ENCODE data around the gene HSPB6. TPM values are rescaled to one million over a fixed set of nuclear protein-coding genes. Genes with fewer than 3 reads are reported as not detected.

HSPB6 gene
- total RNA-seq, 1 donor from 2014 or later, result 0.64 TPM

DNA sequence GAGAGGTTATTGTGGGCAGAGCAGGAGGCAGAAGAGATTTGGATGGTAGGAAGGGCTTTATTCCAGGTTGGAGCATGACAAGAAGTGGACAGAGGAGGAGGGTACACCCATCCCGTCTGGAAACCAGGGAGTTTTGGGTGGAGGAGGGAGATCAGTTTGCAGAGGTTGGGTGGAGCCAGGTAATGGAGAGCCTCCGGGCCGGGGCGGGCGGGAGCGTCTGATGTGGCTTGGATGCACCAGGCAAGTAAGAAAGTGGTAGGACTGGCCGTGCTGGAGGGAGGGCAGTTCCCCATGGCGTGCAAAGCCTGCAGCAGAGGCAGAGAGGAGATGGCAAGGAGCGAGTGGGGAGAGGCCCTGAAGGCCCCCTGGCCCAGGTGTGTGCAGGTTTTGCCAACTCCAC, 25.5 kb downstream of the HSPB6 start:
- H3K27me3 Mint-ChIP-seq (ENCODE audit: unreplicated experiment), result no peaks in the 10 kb centered on the region
- no peaks in the 10 kb centered on the region for H3K4me1 Mint-ChIP-seq (ENCODE audit: unreplicated experiment)
- no peak overlapping the region for H3K27ac Mint-ChIP-seq (ENCODE audit: unreplicated experiment)
- H3K36me3 Mint-ChIP-seq (ENCODE audit: unreplicated experiment), result peaks cover 56% of the 10 kb centered on the region
- TF ChIP-seq, protein P1, sequence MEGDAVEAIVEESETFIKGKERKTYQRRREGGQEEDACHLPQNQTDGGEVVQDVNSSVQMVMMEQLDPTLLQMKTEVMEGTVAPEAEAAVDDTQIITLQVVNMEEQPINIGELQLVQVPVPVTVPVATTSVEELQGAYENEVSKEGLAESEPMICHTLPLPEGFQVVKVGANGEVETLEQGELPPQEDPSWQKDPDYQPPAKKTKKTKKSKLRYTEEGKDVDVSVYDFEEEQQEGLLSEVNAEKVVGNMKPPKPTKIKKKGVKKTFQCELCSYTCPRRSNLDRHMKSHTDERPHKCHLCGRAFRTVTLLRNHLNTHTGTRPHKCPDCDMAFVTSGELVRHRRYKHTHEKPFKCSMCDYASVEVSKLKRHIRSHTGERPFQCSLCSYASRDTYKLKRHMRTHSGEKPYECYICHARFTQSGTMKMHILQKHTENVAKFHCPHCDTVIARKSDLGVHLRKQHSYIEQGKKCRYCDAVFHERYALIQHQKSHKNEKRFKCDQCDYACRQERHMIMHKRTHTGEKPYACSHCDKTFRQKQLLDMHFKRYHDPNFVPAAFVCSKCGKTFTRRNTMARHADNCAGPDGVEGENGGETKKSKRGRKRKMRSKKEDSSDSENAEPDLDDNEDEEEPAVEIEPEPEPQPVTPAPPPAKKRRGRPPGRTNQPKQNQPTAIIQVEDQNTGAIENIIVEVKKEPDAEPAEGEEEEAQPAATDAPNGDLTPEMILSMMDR (IDR thresholded peaks at IDR 0.05), result no peak
- no peaks in the 10 kb centered on the region for H3K9me3 Mint-ChIP-seq (ENCODE audit: unreplicated experiment)
- DNase-seq (ENCODE audit: extremely low spot score, unreplicated experiment), result no peak
- H3K4me3 Mint-ChIP-seq (ENCODE audit: unreplicated experiment), result no peak overlapping the region

DNA sequence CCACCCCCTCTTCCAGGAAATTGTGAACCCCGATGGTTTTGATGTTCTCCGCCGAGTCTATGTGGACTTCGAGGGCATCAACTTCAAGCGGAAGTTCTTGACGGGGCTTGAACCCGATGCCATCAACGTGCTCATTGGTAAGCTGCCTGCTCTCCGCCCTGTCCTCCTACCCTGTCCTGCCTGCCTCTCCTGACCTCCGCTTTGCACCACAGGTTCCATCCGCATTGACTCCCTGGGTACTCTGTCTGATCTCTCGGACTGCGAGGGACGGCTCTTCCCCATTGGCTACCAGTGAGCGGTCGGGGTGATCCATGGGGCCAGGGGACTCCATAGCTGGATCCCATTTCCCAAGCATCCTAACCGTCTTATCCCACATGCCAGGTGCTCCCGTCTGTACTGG, 26.5 kb downstream of the HSPB6 start:
- no peak for DNase-seq (ENCODE audit: extremely low spot score, unreplicated experiment)

DNA sequence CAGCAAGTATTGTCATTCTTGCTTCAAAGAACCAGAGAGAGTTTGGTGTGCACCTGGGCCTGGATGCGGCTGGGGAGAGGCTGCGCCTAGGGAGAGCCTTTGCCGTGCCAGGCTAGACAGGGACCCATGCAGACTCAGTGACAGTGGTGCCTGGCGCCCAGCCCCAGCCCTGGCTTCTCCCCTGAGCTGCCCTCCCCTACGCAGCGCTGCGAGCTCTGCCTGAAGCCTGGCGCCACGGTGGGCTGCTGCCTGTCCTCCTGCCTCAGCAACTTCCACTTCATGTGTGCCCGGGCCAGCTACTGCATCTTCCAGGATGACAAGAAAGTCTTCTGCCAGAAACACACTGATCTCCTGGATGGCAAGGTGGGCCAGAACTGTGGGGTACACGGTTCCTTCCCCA, 27.1 kb downstream of the HSPB6 start:
- no peaks in the 10 kb centered on the region for H3K4me1 Mint-ChIP-seq (ENCODE audit: unreplicated experiment)
- H3K36me3 Mint-ChIP-seq (ENCODE audit: unreplicated experiment), result peaks cover 60% of the 10 kb centered on the region
- no peak overlapping the region for H3K4me3 Mint-ChIP-seq (ENCODE audit: unreplicated experiment)
- H3K27me3 Mint-ChIP-seq (ENCODE audit: unreplicated experiment), result no peaks in the 10 kb centered on the region
- TF ChIP-seq, protein P1 (IDR thresholded peaks at IDR 0.05), result no peak
- DNase-seq (ENCODE audit: extremely low spot score, unreplicated experiment), result no peak
- no peak overlapping the region for H3K27ac Mint-ChIP-seq (ENCODE audit: unreplicated experiment)
- no peaks in the 10 kb centered on the region for H3K9me3 Mint-ChIP-seq (ENCODE audit: unreplicated experiment)

More for the DNA sequence above, 26.5 kb downstream of the HSPB6 start:
- TF ChIP-seq, protein P1 (IDR thresholded peaks at IDR 0.05), result no peak
- Mint-ChIP-seq H3K36me3 (ENCODE audit: unreplicated experiment) (peaks cover 55% of the 10 kb centered on the region), H3K4me1 (ENCODE audit: unreplicated experiment) (no peaks in the 10 kb centered on the region), H3K4me3 (ENCODE audit: unreplicated experiment) (no peak overlapping the region), H3K9me3 (ENCODE audit: unreplicated experiment) (no peaks in the 10 kb centered on the region), H3K27me3 (ENCODE audit: unreplicated experiment) (no peaks in the 10 kb centered on the region), H3K27ac (ENCODE audit: unreplicated experiment) (no peak overlapping the region)

DNA sequence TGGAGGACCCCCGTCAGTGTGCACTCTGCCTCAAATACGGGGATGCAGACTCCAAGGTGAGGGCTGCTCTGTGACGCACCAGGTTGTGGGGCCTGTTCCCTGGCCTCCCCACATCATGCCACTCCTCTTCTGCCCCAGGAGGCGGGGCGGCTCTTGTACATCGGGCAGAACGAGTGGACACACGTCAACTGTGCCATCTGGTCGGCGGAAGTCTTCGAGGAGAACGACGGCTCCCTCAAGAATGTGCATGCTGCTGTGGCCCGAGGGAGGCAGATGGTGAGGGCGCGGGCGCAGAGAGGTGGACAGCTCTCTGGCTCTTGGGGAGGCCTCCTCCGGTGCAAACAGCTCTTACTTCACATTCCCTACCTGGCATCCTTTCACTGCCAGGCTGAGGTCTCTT, 27.8 kb downstream of the HSPB6 start:
- peaks cover 59% of the 10 kb centered on the region for H3K36me3 Mint-ChIP-seq (ENCODE audit: unreplicated experiment)
- no peak for DNase-seq (ENCODE audit: extremely low spot score, unreplicated experiment)
- H3K4me3 Mint-ChIP-seq (ENCODE audit: unreplicated experiment), result no peak overlapping the region
- H3K9me3 Mint-ChIP-seq (ENCODE audit: unreplicated experiment), result no peaks in the 10 kb centered on the region
- H3K27me3 Mint-ChIP-seq (ENCODE audit: unreplicated experiment), result no peaks in the 10 kb centered on the region
- TF ChIP-seq, protein P1 (IDR thresholded peaks at IDR 0.05), result no peak
- no peak overlapping the region for H3K27ac Mint-ChIP-seq (ENCODE audit: unreplicated experiment)
- no peaks in the 10 kb centered on the region for H3K4me1 Mint-ChIP-seq (ENCODE audit: unreplicated experiment)

DNA sequence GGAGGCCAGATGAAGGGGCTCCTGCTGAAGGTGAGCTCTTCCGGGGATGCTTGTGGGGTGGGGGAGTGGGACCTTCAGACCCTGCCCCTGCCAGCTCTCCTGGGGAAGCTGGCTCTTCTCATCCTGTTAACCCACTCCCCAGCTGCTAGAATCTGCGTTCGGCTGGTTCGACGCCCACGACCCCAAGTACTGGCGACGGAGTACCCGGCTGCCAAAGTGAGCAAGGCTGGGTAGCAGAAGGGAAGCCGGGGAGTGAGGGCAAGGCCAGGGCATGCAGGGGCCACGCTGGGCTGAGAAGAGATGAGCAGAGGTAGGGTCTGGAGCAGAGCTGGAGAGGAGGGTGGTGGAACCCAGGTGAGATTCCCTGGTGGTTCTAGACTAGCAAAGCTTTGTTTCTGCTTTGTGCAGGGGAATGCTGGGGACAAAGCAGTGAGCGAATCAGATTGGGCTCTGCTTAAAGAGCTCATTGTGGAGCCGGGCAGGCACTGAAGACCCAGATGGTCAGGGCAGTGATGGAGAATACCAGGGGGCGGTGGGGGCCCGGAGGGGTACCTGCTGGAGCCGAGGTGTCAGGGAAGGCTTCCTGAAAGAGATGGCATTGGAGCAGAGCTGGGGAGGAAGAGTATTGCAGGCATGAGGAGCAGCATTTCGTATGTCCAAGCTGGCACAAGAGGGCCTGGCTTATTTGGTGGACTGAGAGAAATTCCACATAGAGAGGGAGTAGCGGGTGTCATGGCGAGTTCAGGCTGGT, 28.7 kb downstream of the HSPB6 start:
- no peaks in the 10 kb centered on the region for H3K9me3 Mint-ChIP-seq (ENCODE audit: unreplicated experiment)
- H3K4me3 Mint-ChIP-seq (ENCODE audit: unreplicated experiment), result no peak overlapping the region
- no peaks in the 10 kb centered on the region for H3K27me3 Mint-ChIP-seq (ENCODE audit: unreplicated experiment)
- no peak overlapping the region for H3K27ac Mint-ChIP-seq (ENCODE audit: unreplicated experiment)
- TF ChIP-seq, protein P1 (IDR thresholded peaks at IDR 0.05), result no peak
- H3K36me3 Mint-ChIP-seq (ENCODE audit: unreplicated experiment), result peaks cover 61% of the 10 kb centered on the region
- DNase-seq (ENCODE audit: extremely low spot score, unreplicated experiment), result no peak
- no peaks in the 10 kb centered on the region for H3K4me1 Mint-ChIP-seq (ENCODE audit: unreplicated experiment)
